Dendritic cell treated with granulocyte-macrophage colony-stimulating factor and Interleukin-4, amounts not matched to agents 40 ng/mL and 50 ng/mL, for 4 days (primary cell): Measurements from ENCODE around the gene MTHFD1L.

ENCODE experiments used
- H3K27ac Mint-ChIP-seq: one replicate; pipeline ENCODE4 v1.8.0; 2022; ENCODE audit warnings: mild to moderate bottlenecking, mixed read lengths
- H3K27me3 Mint-ChIP-seq: one replicate; pipeline ENCODE4 v1.8.0; 2022; ENCODE audit warnings: mild to moderate bottlenecking, mixed read lengths
- H3K36me3 Mint-ChIP-seq: one replicate; pipeline ENCODE4 v1.8.0; 2022; ENCODE audit warnings: low read depth, mixed read lengths
- H3K4me1 Mint-ChIP-seq: one replicate; pipeline ENCODE4 v1.8.0; 2022; ENCODE audit warnings: low read depth, mixed read lengths
- H3K4me3 Mint-ChIP-seq: one replicate; pipeline ENCODE4 v1.8.0; 2022; ENCODE audit warnings: mild to moderate bottlenecking, moderate library complexity, mixed read lengths
- H3K9me3 Mint-ChIP-seq: one replicate; pipeline ENCODE4 v1.8.0; 2022; ENCODE audit warnings: mixed read lengths
- intact Hi-C: fragments of 100-400 bp; cut with micrococcal nuclease; formaldehyde crosslinking; loops from one replicate; pipeline ENCODE4 v1.15.0; 2022

Gene MTHFD1L

DNA sequence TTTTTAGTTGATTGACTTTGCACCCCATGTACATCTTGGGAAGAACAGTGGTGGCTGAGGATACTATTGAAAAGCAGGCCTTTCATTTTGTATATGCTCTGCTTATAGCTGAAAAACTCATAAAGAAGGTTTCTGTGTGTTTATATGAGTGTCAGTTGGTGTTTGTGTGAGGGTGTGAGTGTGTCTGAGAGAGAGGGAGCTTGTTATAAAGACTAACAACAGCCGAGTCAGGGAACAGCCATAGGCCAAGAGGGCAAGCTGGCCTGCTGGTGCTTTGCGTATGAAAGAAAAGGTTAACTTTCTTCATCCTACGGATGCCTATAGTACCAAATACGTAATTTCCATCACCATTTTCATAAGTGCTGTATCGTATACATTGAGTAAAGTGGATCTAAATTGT, 88.3 kb downstream of the MTHFD1L start:
- no peaks in the 10 kb centered on the region for H3K9me3 Mint-ChIP-seq
- peaks cover 9% of the 10 kb centered on the region for H3K4me1 Mint-ChIP-seq
- no peak overlapping the region for H3K27ac Mint-ChIP-seq
- intact Hi-C loops, result no loop called here
- no peak overlapping the region for H3K4me3 Mint-ChIP-seq
- no peaks in the 10 kb centered on the region for H3K27me3 Mint-ChIP-seq
- H3K36me3 Mint-ChIP-seq, result peaks cover 38% of the 10 kb centered on the region

DNA sequence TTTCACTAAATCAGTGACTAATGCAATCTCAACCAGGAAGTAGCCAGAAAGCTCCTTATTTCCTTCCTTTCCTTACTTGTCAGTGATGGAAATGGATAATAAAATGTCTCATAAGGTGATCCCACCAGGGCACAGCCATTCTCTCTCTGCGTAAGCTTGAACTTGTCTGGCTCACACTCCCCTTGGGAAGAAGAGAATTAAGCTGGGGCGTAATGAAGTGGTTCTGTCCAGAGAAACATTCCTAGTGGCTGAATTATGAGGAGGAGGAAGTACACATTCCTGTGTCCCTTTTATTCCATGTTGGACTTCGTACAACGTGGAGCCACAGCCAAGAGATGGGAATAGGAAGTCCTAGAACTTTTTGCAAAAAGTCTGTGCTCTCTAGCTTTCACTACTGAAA, 93.7 kb downstream of the MTHFD1L start:
- intact Hi-C loops, result no loop called here
- no peaks in the 10 kb centered on the region for H3K9me3 Mint-ChIP-seq
- H3K36me3 Mint-ChIP-seq, result peaks cover 11% of the 10 kb centered on the region

DNA sequence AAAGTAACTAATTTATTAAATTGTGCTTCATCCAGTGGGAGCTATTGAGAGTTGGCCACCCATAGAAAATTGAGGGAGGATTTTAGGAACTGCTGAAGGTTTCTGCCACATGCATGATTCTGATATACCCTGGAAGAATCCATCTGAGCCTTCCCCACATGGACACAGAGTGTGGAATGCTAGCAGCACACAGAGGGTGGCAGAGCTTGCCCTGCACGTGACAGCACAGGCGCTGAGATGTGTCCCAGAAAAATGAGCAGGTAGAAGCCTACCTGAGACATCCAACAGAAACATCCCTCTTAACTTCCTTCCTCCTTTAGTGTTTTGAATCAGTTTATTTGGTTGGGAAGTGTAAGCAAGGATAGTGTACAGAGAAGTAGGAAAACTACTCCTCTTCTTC, 96.9 kb downstream of the MTHFD1L start:
- Mint-ChIP-seq H3K27ac (no peak overlapping the region), H3K9me3 (no peaks in the 10 kb centered on the region), H3K27me3 (no peaks in the 10 kb centered on the region), H3K4me1 (peaks cover 10% of the 10 kb centered on the region), H3K36me3 (peaks cover 7% of the 10 kb centered on the region), H3K4me3 (no peak overlapping the region)
- intact Hi-C loops, result no loop called here

More for the DNA sequence above, 93.7 kb downstream of the MTHFD1L start:
- Mint-ChIP-seq H3K4me1 (peaks cover 10% of the 10 kb centered on the region), H3K4me3 (no peak overlapping the region), H3K27me3 (no peaks in the 10 kb centered on the region), H3K27ac (no peak overlapping the region)

DNA sequence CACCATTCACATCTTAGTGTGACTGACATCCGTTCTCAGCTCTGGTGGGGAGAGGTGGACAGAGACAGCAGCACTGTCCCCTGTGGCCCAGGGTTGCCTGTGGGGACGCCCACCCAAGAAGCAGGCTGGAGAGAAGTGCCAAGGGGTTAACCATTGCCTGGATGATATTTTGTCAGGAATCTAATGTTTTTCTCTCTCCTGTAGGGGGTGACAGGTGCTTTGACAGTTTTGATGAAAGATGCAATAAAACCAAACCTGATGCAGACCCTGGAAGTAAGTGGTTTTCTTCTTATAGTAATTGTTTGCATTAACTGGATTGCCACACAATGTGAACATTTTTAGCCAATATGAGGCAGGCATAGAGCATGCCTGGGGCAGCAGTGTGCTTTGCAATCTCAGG, 99.3 kb downstream of the MTHFD1L start:
- Mint-ChIP-seq H3K27ac (no peak overlapping the region), H3K4me1 (peaks cover 10% of the 10 kb centered on the region), H3K4me3 (no peak overlapping the region), H3K9me3 (no peaks in the 10 kb centered on the region), H3K36me3 (peaks cover 7% of the 10 kb centered on the region), H3K27me3 (no peaks in the 10 kb centered on the region)
- intact Hi-C loops, result no loop called here

DNA sequence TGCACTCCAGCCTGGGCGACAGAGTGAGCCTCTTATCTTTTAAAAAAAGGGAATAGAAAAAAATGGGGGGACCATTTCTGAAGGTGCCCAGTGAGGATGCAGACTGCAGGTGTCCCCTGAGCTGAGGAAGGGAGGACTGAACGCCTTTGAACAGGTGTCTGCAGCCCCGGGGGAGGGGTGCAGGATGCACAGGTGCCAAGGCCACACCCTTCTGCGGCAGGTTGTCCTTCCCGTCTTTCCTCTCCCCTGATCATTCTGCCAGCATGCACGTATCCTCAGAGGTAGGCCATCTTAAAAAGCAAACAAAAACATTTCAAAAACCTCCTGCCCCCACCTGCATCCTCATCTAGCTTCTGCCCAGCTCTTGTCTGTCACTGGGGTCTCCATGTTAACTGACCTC, 101.3 kb downstream of the MTHFD1L start:
- H3K9me3 Mint-ChIP-seq, result no peaks in the 10 kb centered on the region
- no peak overlapping the region for H3K27ac Mint-ChIP-seq
- H3K4me1 Mint-ChIP-seq, result no peaks in the 10 kb centered on the region
- H3K27me3 Mint-ChIP-seq, result no peaks in the 10 kb centered on the region
- intact Hi-C loops, result no loop called here
- H3K36me3 Mint-ChIP-seq, result peaks cover 7% of the 10 kb centered on the region
- no peak overlapping the region for H3K4me3 Mint-ChIP-seq

DNA sequence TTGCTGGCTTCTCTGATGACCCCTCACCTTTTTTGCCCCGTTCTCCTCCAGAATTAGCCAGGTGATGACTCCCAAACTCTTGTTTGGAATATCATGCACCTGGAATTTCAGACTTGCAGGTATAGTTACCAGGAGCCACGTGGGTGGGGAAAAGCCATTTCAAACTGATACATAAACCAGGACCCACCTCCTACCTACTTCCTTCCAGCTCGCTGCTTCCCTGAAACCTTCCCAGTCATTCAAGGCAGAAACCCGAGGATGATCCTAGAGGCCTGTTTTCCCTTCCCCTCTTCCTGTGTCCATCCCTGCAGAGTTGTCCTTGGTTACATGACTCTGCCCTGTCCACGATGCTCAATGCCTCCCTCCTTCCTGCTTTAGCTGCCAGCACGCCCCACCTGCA, 101.9 kb downstream of the MTHFD1L start:
- H3K36me3 Mint-ChIP-seq, result peaks cover 7% of the 10 kb centered on the region
- H3K27ac Mint-ChIP-seq, result no peak overlapping the region
- no peaks in the 10 kb centered on the region for H3K27me3 Mint-ChIP-seq
- intact Hi-C loops, result no loop called here
- no peak overlapping the region for H3K4me3 Mint-ChIP-seq
- no peaks in the 10 kb centered on the region for H3K9me3 Mint-ChIP-seq
- H3K4me1 Mint-ChIP-seq, result no peaks in the 10 kb centered on the region

DNA sequence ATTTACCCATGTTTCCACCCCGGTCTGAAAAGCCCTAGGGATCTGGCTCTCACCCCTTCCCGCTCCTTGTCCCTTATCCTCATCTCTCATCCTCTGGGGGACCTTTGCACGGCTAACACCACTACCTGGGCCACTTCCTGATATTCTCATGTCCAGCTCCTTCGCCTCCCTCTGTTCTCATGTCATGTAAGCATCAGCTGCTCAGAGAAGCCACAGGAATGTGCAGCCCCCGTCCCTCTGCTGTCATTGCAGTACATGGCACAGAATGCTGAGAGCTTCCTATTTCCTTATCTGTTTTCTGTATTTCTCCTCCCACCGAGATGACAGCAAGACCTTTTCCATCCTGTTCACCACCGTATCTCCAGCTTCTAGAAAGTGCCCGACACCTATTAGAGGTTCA, 102.4 kb downstream of the MTHFD1L start:
- H3K27ac Mint-ChIP-seq, result no peak overlapping the region
- no peaks in the 10 kb centered on the region for H3K9me3 Mint-ChIP-seq
- no peaks in the 10 kb centered on the region for H3K4me1 Mint-ChIP-seq

DNA sequence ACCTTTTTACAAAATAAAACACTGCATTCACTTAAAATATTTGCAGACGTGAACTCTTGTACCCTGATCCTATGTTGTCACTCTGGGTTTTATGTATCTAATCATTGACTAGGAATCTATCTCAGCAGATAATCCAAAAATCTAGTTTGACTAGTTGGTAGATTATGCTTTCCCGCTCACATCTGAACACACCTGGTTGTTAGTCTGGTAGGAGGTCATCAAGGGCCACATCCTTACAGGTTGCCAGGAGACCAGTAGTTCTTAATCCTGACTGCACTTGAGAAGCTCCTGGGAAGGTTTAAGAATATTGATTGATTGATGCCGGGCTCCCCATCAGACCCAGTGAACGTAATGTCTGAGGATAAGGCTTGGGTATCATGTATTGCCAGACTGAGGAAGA, 104.4 kb downstream of the MTHFD1L start:
- Mint-ChIP-seq H3K27ac (no peak overlapping the region), H3K4me1 (no peaks in the 10 kb centered on the region), H3K4me3 (no peak overlapping the region), H3K9me3 (no peaks in the 10 kb centered on the region), H3K27me3 (no peaks in the 10 kb centered on the region), H3K36me3 (peaks cover 13% of the 10 kb centered on the region)
- intact Hi-C loops, result no loop called here

More for the DNA sequence above, 102.4 kb downstream of the MTHFD1L start:
- H3K36me3 Mint-ChIP-seq, result peaks cover 8% of the 10 kb centered on the region
- no peak overlapping the region for H3K4me3 Mint-ChIP-seq
- no peaks in the 10 kb centered on the region for H3K27me3 Mint-ChIP-seq
- intact Hi-C loops, result no loop called here

DNA sequence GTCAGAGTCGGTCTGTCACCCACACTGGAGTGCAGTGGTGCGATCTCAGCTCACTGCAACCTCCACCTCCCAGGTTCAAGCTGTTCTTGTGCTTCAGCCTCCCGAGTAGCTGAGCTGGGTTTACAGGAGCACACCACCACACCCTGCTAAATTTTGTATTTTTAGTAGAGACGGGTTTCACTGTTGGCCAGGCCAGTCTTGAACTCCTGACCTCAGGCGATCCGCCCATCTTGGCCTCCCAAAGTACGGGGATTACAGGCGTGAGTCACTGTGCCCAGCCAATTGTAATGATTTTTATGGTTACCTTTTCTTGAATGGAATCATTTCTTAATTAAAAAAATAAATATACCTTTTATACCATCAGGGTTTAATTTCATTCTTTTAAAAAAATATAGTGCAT, 105.7 kb downstream of the MTHFD1L start:
- H3K27me3 Mint-ChIP-seq, result no peaks in the 10 kb centered on the region
- no peaks in the 10 kb centered on the region for H3K9me3 Mint-ChIP-seq
- no peak overlapping the region for H3K27ac Mint-ChIP-seq

DNA sequence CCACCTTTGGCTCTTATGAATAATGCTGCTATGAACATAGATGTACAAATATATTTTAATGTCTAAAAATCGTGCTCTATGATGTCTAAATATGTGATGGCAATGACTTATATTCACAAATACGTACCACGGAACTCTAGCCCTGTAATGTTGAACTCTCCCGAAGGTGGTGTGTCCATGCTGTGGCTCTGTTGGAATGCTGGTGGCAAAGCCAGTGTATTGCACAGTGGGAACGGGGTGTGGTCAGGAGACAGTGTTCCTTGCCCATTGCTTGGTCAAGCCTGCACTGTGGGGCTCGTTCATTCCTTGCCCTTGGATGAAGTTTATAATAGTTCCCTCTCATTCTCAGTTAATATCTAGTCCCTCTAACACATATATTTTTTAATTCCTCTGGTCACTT, 109.6 kb downstream of the MTHFD1L start:
- Mint-ChIP-seq H3K27ac (no peak overlapping the region), H3K4me1 (no peaks in the 10 kb centered on the region), H3K4me3 (no peak overlapping the region), H3K36me3 (peaks cover 6% of the 10 kb centered on the region), H3K9me3 (no peaks in the 10 kb centered on the region), H3K27me3 (no peaks in the 10 kb centered on the region)
- intact Hi-C loops, result no loop called here

More for the DNA sequence above, 105.7 kb downstream of the MTHFD1L start:
- Mint-ChIP-seq H3K36me3 (peaks cover 13% of the 10 kb centered on the region), H3K4me3 (no peak overlapping the region), H3K4me1 (no peaks in the 10 kb centered on the region)
- intact Hi-C loops, result no loop called here

DNA sequence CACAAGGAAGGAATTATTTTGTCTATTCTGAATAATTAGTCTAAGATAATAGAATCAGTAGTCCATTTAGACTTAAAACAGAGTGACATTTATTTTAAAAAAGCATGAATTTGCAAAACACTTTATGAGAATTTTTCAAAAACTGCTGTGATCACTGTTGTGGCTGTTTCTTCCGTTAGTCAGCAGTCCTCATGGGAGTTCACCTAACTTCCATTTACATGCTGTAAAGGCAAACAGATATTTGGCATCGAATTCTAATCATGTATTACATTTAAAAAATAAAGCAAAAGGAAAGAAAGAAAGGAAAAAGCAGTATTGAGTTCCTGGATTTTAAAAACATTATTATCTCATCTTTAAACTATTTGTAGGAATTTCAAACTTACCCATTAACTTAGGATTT, 111.8 kb downstream of the MTHFD1L start:
- Mint-ChIP-seq H3K27me3 (no peaks in the 10 kb centered on the region), H3K4me3 (no peak overlapping the region), H3K36me3 (peaks cover 6% of the 10 kb centered on the region), H3K27ac (no peak overlapping the region), H3K9me3 (no peaks in the 10 kb centered on the region), H3K4me1 (no peaks in the 10 kb centered on the region)
- intact Hi-C loops, result no loop called here

DNA sequence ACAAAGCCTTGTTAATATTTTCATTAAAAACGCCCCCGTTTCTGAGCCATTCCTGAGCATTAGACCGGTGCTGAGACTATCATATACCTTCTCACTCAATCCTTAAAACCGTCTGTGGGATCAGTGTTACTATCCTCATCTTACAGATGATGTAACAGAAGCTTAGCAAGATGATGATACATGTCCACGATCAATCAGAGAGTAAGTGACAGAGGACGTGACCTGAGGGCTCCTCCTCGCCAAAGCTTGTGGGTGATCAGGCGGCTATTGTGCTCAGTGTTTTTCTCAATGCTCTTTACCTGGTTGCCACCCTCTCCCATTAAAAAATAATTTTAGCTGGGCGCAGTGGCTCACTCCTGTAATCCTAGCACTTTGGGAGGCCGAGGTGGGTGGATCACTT, 113.1 kb downstream of the MTHFD1L start:
- Mint-ChIP-seq H3K4me3 (no peak overlapping the region), H3K27ac (no peak overlapping the region), H3K27me3 (no peaks in the 10 kb centered on the region), H3K9me3 (no peaks in the 10 kb centered on the region), H3K36me3 (no peaks in the 10 kb centered on the region), H3K4me1 (no peaks in the 10 kb centered on the region)
- intact Hi-C loops, result no loop called here

DNA sequence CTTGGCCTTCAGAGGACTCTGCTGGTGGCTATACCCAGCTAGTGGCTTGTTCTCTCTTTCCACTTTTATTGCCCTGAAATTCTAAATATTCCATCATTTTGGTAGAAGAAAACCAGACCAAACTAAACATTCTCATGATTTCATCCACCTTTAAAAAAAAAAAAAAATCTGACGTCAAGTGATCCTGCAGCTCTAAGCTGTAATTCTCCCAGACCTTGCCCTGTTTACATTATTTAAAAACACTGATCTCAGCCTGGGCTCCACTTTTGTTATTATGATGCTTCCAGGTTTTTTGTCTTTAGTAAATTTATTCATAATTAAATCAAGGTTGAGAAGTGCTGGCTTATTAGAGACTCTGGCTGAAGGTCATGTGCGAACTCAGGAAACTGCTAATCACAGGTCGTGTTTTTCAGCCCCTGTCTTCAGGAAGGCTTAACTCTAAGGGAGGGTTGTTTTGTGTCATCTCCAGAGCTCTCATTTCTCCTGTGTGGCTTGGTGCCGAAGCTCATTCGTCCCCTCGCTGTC, 114.4 kb downstream of the MTHFD1L start:
- H3K36me3 Mint-ChIP-seq, result no peaks in the 10 kb centered on the region
- intact Hi-C loops, result no loop called here
- no peaks in the 10 kb centered on the region for H3K4me1 Mint-ChIP-seq
- no peak overlapping the region for H3K4me3 Mint-ChIP-seq
- H3K27me3 Mint-ChIP-seq, result no peaks in the 10 kb centered on the region
- H3K9me3 Mint-ChIP-seq, result no peaks in the 10 kb centered on the region
- H3K27ac Mint-ChIP-seq, result no peak overlapping the region

DNA sequence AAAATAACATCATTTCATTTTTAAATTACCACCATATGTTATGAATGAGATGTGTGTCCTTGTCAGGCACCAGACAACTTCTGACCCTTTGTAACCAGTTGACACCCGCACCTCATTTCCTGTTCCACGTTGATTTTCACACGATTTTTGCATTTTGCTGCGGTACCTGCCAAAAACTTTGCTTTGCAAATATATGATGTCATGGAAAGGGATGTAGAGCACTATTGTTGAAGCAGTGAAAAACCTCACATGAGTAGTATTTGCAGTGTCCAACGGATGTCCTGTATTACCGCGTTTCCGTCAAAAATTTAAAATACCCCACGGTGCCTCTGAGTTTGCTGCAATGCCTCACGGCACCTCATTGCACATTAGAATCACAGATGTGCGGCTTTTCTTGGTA, 115.6 kb downstream of the MTHFD1L start:
- Mint-ChIP-seq H3K27me3 (no peaks in the 10 kb centered on the region), H3K4me3 (no peak overlapping the region), H3K27ac (no peak overlapping the region), H3K4me1 (no peaks in the 10 kb centered on the region), H3K9me3 (no peaks in the 10 kb centered on the region), H3K36me3 (no peaks in the 10 kb centered on the region)
- intact Hi-C loops, result no loop called here

DNA sequence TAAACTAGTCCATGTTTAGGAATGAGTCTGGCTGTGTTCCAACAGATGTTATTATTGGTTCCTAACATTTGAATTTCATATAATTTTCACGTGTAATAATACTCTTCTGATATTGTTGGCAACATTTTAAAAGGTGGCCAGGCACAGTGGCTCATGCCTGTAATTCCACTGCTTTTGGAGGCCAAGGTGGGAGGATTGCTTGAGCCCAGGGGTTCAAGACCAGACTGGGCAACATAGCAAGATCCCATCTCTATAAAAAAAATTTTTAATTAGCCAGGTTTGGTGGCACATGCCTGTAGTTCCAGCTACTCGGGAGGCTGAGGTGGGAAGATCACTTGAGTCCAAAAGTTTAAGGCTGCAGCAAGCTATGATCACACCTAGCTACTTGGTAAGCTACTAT, 116.2 kb downstream of the MTHFD1L start:
- intact Hi-C loops, result no loop called here
- Mint-ChIP-seq H3K36me3 (no peaks in the 10 kb centered on the region), H3K4me1 (no peaks in the 10 kb centered on the region), H3K9me3 (no peaks in the 10 kb centered on the region), H3K4me3 (no peak overlapping the region), H3K27me3 (no peaks in the 10 kb centered on the region), H3K27ac (no peak overlapping the region)
